Muscle of back (tissue), 11 donors: ENCODE measurements around the gene FAM181B. TPM values are rescaled to one million over a fixed set of nuclear protein-coding genes. Genes with fewer than 3 reads are reported as not detected.
"Not testable (repeated sequence)": the region's sequence is repeated elsewhere in the genome, so short reads cannot be mapped to it uniquely, and the experiment has no call there.

Experiments used
- DNase-seq, 3 donors: peaks; one replicate each; pipeline versions ENCODE4 v3.0.0 to v3.0.0-alpha.2; 2013
- polyA plus RNA-seq, 10 donors: library from polyadenylated mRNA; unstranded; fragments of 120-200 nt; gene quantifications; one replicate each; pipeline ENCODE4 v1.2.1, GENCODE V29; 2013; ENCODE audit not compliant: insufficient read length in 10 of 10

Gene FAM181B
- polyA plus RNA-seq, 10 donors = 0.07 to 0.37 (median 0.16) TPM

GRCh38 chr11:82732734-82733443, 775 bp downstream of the FAM181B start:
- peak in 1 of 3 donors; percentile 46 for DNase-seq

GRCh38 chr11:82732348-82732733, 1.3 kb downstream of the FAM181B start:
- no peak for DNase-seq

DNA sequence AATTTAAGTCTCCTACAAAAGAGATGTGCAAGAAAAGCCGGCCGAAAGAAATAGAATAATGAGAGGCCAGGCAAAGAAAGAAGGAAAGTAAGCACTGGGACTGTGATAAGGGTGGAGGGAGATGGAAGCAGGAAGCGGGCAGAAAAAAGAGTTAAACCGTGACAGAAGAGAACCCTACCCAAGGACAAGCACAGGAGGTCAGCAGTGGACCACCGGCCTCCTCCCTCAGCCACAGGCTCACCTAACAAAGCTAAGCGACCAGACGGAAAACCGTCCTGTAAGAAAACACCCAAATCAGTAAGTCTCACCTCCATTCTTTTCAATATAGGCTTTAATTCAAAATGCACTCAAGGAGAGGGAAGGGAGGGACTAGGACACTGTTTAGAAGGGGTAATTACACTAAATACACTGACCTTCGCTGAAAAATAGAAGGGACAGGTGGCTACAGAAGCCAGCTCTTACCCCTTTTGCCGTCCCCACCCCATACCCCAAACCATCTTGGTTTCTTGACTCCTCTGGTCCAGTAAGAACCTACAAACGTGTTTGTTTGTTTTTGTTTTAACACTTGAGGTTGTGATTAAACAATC, 1.9 kb downstream of the FAM181B start:
- DNase-seq = peak in 1 of 3 donors; percentile 11

- DNase-seq = no peak
Observed at GRCh38 chr11:82730754-82731153, 2.9 kb downstream of the FAM181B start.

- DNase-seq = no peak
Observed at GRCh38 chr11:82730286-82730685, 3.4 kb downstream of the FAM181B start.

DNA sequence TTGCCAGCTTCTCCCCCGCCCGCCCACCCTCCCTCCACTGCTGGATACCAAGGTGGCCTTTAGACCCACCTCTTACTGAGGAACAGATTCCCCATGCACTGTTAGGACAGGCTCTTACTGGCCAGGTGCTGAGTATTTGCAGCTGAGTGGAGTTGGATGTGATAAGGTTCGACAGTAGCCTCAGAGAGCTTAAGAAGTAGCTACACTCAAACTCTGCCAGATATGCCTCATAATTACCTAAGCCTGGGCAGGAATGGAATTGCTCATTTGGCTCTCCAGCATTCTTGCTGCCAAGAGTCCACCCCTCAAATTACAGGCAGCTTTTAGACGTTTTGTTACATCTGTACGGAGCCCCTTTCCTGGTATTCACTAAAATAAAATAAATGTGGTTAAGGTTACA, 9.6 kb downstream of the FAM181B start:
- no peak for DNase-seq

- DNase-seq = no peak
Observed at GRCh38 chr11:82722231-82722630, 11.4 kb downstream of the FAM181B start.

DNA sequence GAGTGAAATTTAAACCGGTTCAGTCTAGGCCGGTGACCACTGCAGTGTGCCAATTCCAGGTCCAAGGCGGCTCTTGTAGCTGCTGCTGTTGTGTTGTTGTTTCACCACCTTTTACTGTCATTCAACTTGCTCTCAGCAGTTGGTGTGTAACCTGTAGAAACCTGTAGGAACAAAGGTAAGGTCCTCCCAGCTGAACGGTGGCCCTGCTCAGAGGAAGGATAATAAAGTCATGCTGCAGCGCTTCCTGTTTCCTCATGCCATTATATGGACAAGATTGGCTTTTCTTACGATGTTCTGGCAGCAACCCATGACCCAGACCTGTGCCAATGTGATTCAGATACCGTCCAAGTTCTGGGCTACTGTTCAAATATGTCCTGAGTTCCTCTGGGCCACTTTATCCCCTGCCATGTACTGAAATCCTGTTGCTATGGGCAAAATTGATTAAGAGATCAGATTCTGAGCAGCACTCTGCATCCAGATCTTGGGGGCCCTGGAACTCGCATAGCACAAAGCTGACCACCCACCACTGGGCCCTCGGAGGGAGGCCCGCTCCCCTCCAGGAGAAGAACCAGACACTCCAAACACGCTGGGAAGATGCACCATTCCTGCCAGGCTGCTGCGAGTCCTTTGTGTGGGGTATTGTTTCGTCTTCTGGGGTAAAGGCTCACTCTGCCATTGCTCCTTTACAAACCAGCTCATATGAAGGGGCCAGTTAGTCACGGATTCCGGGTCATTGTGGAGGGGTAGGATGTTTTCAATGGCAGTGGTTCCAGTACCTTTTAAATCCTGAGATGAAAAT, 13.2 kb downstream of the FAM181B start:
- DNase-seq = no peak

DNA sequence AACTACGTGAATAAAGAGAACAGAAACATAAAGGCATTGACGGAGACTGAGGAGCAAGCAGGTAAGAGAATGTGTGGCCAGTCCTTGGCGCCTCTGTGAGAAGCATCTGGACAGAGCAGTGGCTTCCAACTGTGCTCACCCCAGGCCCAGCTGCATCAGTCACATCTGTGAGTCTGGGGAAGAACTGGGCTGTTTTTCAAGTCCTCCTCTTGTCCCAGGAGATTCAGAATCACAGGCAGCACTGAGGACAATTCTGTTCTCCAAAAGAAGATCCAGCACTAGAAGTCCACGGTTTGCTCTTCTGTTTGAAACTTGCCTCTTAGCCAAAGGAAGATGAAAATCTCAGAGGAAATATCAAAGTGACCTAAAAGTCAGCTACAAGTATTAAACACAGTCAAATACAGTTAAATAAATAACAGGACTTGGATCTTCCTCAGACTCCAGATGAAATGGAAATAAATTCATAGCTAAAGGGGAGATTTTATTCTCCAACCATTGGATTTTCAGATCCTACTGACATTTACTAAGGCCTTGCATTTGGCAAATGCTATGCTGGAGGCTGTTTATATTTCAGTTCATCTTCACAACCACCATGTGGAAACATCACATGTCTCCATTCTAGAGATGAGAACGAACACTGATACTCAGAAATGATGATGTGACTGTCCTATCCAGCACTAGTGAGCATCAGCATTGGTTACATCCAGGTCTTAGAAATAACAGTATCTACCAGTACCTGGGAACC, 14.1 kb downstream of the FAM181B start:
- peak; percentile 46 to 82 (median 54) for DNase-seq

- peak in 1 of 3 donors; percentile 56 for DNase-seq
Observed at GRCh38 chr11:82718821-82719220, 14.8 kb downstream of the FAM181B start.

DNA sequence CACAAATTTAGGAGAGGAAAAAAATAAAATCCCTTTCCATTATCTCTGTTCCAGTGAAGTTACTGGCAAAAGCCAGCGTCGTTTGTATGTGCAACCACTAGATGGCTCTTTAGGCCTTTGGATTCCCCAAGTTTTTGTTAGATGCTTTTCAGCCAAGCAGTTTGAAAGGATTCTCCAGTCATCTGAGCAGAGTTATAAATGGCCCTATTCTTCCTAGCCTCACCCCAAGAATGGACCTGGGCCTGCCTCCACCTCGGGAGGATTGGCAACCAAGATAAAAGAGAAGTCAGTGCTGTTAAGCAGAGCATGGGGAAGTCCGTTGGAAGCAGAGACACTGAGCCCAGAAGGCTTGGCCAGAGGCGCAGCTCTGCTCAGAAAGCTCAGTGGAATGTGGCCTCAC, 15.4 kb downstream of the FAM181B start:
- DNase-seq = peak; percentile 39 to 82 (median 58)

DNA sequence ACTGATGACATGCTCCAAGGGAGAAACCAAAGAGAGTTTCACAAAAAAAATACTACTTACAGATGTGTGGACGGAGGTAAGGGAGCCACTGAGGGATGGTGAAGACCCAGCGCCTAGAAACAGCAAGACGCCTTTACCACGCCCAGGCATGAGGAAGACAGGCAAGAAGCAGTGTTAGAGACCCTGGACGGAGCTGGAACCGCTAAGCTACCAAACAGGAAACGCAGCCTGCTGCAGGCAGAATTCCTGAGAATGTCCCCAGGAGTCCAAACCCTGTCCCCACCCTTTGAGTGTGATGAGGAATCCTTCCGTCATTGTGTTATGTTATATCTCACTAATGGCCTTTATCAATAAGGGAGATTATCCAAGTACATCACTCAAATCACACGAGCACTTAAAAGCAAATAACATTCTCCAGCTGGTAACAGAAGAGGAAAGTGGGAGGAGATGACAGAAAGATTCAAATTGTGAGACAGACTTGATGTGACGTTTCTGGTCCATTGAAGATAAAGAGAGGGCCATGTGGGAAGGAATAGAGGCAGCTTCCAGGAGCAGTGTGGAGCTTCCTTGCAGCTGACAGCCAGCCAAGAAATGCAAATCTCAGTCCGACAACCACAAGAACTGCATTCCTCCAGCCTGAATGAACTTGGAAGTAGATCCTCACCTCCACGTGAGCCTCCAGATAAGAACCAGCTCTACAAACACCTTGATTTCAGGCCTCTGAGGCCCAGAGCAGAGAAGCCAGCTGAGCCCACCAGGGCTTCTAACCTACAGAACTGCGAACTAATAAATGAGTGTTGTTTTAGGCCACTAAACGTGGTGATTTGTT, 19.1 kb downstream of the FAM181B start:
- DNase-seq = no peak

GRCh38 chr11:82711648-82712047, 22.0 kb downstream of the FAM181B start:
- DNase-seq = no peak

DNA sequence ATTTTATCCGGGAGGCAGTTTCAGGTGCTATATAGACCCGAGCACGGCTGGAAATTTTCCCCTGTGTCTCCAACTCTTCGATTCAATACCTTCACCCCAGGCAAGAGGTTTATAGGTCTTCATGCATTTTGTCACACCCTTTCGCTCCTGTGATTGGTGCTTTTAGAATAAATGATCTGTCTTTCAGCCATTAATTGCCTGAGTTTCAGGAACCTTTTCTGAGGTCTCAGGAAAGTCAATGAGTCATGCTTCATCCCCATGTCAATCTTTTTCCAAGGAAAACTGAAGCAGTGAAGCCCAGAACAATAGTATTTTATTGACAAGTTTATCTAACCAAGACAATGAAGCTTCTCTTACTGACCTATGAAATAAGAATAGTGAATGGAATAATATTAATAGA, 29.9 kb downstream of the FAM181B start:
- DNase-seq = no peak

DNA sequence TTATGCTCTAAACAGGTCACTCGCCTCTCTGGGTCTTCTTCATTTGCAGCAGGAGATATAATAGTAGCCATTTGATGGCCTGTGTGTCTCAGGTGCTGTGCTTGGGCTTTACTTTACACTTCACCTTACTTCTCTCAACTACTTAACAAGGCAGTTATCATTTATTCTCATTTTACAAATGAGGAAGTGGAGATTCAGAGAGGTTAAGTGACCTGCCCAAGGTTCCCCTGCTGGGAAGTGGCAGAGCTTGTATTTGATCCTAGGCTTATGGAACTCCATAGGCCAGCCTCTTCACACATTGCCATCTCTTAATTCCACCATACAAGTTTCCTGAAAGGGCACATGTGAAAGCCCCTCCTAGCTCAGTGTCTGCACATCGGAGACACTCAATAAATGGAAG, 30.4 kb downstream of the FAM181B start:
- DNase-seq = no peak

DNA sequence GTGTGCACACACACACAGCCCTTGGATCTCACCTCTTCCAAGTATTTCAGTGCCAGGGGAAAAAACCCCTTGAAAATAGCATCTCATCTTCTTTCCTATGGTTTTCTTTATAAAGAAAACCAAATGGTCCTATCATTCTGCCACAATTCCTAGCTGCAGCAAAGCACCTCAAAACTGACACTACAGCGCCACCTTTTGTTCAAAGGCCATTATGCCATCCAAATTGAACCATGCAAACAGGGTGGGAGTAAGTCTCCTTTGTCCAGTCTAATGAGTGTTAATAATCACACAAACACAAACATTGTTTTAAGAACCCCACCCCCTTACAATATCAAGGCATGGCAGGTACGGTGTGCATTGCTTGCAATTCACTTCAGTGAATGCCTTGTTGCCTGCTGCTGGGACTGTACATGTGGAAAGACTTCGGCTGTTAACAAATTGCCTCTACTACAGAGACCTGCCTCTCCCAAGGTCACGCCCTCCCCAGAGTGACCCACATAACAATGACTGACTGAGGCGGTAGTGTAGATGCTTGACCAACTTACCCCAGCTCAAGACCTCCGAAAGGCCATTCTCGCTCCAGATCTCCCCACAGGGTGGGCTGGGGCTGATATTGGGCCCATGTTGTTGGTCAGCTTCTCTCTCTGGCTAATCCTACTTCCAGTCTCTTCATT, 31.7 kb downstream of the FAM181B start:
- DNase-seq = peak; percentile 14 to 46 (median 28)

DNA sequence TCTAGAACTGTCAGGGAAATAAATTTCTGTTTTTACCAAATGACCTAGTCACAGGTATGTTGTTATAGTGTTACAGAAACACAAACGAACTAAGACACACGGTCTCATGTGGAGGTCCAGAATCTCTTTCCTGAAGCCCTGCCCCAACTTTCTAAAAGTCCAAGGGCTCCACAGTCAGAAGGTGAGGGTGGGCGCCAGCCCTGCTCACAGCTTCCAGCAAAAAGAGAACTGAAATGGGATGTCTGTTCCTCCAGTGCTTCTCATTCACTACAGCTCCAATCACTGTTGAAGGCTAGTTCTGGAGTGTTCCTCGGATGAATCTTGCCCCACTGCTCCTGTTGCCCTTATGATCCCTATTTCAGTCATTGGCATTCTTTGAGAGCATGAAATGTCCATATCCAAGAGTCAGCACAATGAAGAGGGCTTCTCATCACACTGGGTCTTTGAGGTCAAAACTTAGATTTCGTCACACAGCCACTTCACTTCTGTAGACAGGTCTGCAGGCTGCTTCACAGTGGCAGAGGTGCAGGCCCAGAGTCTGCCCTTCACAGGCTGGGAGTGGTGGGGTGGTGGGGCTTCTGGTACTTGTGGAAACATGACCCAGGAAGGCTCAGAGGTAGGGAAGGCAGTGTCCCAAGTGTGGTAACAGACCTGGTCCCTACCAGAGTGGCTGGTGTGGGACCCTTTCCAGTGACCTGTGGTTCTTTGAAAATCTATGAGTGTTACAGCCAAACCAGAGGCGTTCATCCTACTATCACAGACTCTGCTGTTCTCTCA, 34.9 kb downstream of the FAM181B start:
- DNase-seq = no peak

DNA sequence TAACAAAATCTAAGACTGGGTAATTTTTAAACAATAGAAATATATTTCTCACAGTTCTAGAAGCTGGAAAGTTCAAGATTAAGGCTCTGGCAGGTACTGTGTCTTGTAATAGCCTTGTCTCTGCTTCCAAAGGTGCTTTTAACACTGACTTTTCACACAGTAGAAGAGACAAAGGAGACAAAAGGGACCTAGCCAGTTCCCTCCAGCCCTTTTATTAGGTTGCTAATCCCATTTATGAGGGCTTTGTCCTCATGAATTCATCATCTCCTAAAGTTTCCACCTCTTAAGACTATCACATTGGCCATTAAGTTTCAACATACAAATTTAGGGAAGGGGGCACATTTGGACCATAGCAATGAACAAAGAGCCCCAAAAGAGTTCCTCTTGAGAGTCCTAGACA, 40.7 kb downstream of the FAM181B start:
- DNase-seq = no peak

GRCh38 chr11:82689347-82689746, 44.3 kb downstream of the FAM181B start:
- DNase-seq = not testable (repeated sequence)

DNA sequence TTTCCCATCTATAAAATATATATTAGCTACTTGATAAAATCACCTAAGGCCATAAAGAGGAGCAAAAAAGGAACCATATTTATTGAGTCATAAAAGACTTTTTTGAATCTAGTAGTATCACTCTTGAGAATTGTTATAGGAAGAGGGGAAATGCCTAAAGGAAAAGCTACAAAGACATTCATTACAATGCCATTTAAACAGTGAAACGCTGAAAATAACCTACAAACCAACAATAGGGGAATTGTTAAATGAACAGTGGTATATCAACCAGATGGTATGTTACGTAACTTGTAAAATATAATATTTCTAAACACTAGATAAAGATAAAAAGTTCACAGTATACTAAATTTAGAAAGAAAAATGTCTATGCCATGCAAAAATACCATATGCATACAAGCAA, 47.5 kb downstream of the FAM181B start:
- no peak for DNase-seq
